HG02885 (cell line): Measurements from ENCODE around the gene SRGAP1.

Experiments
- ATAC-seq: cut with Tn5 transposase; IDR thresholded peaks from one replicate; pipeline ENCODE4 v1.9.1; 2021; ENCODE audit warnings: mild to moderate bottlenecking; ENCODE audit not compliant: unreplicated experiment, poor library complexity

SRGAP1 gene

DNA sequence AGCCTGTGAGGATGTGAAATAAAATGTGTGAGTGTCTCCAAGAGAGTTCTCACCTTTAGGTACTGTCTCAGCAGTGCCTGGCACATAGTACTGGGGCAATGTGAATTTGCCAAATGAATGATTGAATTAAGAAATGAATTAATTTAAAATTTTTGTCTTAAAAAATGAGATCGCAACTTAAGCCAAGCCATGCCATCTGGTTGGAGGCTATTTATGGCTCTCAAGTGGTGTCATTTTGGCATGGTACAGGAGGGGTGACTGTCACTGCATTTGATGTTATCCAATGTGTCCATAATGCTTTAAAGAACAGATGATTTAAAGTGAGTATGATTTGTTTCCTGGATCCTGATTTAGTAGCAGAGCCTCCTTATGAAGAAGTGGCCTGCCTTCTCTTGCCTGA lies 80.3 kb downstream of the SRGAP1 start:
- ATAC-seq, result no peak

DNA sequence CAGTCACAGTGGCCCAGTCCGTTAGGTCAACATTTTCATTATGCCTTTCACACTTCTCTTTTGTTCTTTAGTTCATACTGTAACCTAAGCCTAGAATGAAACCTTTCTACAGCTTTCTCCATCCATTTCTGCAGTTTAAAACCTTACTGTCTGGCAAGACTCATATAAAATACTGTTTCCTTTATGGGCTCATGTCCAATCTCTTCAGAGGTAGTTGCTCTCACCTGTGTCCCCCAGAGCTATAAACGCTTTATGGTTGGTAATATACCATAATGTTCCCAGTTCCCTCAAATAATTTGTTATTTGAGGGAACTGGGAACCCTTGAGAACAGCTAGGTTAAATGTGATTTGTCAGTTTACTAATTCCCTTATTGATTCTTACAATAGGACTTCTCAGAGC lies 83.0 kb downstream of the SRGAP1 start:
- no peak for ATAC-seq

DNA sequence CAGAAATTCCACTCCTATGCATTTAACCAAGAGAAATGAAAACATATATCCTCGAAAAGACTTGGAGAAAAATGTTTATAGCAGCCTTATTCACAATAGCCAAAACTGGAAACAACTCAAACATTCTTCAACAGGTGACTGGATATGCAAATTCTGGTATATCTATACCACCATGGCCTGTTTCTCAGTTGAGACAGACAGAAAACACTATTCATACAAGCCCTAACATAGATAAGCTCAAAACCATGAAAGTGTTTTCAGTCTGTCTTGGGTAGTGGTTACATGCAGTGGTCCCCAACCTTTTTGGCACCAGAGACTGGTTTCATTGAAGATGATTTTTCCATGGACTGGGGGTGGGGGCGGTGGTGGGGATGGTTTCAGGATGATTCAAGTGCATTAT lies 83.8 kb downstream of the SRGAP1 start:
- peak; percentile 55 for ATAC-seq

DNA sequence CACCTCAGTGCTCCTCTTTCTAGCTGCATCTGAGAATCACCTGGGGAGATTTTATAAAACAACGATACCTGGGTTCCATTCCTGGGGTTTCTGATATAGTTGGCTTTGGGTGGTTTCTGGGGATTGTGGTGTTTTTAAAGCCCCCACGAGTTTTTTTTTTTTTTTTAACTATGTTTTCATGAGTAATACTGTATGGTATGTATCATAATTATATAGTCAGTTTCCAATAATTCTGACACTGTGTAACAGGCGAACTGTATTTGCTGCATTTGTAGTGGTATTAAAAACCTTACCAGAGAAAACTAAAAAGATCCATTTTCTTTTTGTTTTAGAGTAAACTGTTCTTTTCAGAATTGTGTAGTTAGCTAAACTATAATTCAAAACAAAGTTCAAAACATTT lies 84.9 kb downstream of the SRGAP1 start:
- ATAC-seq, result no peak

DNA sequence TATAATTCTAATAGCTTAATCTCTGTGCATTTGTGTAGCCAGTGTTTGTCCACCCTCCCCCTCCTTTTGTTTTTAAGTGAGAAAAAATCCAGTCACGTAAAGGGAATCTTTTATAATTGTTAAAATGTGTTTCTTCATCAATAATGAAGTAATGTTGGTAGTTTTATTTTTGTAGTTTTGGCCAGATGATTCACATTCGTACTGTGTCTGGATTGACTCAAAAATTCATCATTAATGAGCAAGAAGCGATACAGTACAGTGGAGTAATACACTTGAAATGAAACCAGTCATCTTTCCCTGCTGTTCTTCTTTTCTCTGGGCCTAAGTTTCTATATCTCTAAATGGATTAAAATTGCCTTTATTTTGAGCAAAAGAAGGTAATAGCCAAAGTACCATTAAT lies 86.5 kb downstream of the SRGAP1 start:
- no peak for ATAC-seq

DNA sequence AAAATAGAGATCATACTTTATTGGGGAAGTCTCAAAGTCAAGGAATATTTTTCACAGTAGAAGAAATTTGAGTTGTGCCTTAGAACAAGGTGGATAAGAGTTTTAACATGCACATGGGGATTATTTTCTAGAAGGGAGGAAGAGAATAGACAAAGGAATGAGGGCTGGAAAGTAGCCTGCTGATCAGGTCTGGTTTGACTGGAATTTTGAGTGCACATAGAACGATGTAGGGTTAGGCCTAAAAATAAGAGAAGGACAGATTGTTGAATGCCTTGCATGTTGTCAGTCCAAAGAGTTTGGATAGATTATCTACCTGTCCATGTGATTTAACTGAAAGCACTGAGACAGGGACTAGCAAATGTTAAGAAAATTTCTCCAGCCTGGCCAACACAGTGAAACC lies 87.2 kb downstream of the SRGAP1 start:
- no peak for ATAC-seq

DNA sequence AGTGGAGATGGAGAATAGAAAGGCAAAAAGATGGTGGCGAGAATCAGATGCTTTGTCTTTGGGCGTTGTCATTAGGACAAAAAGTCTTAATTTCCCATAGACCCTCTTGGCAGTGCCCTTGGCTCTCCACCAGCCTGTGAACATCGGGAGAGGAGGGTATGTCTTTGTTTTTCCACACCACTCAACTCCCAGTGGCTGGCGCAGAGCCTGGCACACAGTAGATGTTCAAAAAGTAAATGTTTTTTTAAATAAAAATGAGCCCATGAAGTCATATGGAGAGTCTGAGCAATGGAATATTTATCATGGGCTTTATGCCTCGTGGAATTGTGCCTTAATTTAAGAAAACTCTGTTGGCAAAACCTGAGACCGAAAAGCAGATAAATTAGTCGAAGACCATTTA lies 90.4 kb downstream of the SRGAP1 start:
- no peak for ATAC-seq

DNA sequence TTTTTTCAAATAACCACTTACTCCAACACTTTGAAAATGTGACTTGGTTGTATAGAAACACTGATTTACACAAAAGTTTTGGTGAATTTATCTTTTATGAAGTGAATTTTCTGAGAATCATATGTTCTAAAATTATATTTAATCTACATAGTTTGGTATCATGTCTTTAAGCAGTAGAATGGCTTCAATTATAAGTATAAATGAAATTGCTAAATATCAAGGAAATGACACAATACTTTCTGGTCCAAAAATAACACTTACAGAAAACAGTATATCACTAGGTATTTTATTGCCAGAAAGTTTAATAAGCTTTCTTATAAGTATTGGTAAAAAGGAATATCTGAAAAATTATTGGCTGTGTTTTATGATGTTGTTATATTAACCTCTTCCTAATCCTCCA lies 90.9 kb downstream of the SRGAP1 start:
- ATAC-seq, result no peak

DNA sequence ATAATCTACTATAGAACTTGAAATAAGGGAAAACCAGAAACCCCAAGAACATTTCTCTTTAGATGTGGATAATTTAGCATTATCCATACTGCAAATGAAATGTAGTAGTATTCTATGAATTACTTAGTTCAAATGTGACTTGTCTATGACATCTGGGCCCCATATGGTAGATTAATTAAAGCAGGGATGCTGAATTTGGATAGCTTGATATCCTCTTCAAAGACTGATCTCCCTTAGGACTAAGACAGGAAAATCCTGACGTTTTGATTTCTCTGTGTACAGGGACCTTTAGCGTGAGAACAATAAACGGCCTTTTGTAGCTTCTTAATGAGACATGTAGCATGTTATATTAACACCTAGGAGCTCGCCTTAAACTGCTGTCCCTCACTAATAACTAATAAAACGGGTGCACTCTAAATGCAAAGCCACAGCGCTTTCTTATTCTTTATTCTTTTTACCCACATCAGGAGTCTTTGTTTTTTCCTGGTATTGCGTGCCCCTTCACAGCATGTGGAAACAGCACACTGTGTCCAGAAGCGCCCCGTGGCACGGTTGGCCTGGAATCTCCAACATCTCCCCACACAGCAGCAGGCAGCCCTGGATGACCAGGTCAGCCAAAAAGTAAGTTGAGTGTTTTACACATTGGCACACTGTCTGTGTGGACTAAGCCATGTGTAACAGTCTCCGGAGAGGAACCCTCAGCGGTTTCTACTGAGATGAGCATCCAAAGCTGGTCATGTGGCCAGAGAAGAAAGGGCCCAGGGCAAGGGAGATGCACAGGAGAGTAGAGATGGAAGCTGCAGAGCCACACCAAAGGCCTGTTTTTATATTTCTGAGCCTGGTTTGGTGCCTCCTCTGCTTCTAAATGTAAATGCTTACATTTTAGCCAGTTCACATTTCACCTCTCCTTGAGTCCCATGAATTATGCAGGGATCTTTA lies 93.1 kb downstream of the SRGAP1 start:
- no peak for ATAC-seq

DNA sequence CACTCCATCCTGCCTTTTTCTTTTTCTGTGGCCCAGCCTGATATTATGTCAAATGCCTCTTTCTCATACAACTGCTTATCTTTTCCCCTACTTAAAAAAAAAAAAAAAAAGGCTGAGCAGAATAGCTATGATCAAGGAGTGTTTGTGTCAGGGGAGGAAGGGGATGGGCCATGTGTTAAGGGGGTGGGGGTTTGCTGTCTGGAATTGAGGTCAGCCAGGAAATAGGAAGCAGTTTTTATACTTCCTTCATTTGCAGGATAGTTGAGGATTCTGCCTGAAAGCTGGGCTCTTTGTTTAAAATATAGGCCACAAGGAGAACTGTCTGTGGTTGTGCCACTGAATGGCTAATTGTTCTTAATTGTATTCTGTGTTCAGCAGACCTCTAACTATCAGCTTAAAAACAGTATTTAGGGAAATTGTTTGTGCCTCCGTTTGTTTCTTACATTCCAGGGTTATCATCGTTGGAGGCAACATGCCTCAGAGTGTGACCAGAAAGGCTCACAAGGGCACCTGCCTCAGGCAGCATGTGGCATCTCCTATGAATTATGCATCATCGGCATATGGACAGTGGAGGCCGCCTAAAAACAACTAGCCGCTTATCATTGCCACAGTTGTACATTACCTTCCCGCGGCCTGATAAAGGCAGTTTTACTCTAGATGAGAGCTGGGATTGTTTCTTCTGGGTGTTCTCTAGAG lies 96.0 kb downstream of the SRGAP1 start:
- no peak for ATAC-seq

DNA sequence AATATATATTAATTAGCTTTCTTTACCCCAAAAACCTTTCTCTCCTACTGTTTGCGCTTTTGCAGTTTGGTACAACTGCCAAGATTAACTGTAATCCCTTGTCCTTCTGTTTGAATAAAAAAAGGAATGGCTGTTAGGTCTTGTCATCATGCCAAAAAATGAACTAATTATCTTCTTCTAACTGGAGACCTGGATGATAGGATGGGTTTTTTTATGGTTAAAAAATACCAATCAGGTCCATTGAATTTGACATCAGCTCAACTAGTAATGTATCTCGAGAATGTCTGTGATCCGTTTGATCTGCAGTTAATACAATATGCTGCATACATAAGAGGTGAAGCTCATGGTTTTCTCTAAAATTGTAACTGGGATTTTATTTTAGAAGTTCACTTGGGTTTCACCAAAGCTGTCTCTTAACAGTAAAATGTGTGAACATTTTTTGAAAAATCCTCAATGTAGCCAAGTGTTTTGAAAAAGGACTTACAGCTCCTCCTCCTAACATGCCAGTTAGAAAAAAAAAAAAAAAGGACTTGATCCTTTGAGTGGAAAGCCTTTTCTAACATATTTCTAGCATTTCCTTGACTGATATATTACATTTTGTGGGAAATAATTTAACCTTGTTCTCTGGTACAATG lies 96.8 kb downstream of the SRGAP1 start:
- no peak for ATAC-seq

DNA sequence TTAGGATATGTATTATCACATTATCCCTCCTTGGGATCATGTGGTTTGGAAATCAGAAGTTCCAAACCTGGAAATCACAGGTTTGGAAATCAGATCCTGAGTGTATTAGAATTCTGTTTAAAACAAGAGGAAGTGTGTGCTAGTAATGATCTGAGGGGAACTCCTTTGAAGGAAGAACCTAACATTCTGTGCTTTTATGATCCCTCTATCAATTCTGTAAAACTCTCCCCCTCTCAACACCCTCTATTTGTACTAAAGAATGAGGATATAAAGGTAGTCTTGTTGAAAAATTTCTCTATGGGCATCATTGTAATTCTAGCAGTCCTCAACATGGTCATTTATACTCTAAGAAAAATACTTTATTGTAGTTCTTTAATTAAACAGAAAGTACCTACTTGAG lies 97.4 kb downstream of the SRGAP1 start:
- no peak for ATAC-seq

DNA sequence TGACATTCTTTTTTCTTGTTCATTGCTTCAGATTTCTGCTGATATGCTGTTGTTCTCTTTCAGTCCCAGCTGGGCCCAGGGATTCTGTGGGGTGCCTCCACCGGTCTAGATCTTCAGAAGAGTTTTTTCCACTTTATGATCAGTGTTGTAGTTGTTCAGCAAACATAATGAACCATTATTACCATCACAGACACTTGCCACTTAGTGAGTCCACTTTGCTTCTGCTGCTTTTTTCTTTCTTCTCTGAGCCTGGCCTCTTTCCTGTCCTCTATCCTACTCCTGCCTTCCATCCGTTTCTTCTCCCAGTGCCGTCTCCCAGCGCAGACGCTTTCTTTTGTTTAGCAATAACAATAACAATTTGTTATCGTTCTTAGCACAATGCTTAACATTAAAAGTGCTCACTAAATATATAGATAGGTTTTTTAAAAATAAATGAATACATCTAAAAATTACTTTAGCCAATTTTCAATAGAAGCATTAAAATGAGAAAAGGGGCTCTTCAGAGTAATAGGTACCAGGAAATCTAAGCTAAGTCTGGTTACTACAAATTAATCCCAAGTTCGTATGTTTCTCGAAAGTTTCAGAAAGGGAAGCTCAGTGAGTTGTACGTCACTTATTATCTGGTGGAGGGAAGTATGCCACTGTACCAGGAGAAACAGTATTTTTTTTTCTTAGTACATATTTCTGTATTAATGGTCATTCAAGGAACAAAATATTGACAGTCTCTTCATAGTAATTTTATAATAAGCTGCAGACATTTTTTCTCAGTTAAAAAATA lies 98.2 kb downstream of the SRGAP1 start:
- no peak for ATAC-seq

DNA sequence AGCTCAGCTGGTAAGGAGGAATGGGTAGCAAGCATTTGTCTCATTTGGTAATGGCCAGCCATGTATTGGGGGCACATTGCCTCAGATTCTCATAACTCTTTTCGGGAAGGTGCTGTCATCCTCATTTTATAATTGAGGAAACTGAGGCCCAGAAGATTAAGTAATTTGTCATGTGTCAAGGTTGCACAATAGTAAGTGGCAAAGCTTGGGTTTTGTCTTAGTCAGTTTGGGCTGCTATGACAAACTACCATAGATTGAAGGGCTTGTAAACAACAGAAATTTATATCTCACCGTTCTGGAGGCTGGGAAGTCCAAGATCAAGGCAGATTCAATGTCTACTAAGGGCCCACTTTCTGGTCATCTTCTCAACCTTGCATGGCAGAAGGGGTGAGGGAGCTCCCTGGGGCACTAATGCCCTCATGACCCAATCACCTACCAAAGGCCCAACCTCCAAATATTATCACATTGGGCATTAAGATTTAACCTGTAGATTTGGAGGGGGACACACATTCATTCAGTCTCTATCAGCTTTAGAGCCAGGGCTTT lies 99.6 kb downstream of the SRGAP1 start:
- ATAC-seq, result no peak

DNA sequence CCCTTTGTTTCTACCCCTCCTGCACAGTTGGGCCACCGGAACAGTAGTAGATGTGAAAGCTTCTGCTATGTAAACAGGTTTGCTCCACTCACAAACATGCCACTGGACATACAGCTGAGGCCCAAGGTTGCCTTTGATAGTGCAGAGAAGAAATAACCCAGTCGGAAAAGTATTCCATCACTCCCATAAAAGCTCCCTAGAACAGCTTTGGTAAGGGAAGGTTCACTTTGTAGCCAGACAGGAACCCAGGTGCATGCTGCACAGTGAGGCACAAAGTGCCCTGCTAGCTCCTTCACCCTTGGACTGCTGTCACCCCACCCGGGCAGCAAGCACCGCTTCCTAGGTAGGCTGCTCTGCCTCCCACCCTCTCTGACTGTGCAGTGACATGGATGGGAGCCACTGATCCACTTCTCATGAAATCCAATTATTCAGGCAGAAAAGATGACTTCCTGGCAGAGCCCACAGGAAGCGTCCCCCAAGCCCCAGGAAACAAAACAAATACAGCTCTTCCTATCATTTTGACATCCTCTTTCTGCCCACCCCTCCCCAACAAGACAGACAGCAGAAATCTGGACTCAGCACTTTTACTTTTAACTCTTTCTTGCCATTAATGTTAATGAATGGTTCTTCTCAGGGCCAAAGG lies 100.2 kb downstream of the SRGAP1 start:
- ATAC-seq, result no peak

DNA sequence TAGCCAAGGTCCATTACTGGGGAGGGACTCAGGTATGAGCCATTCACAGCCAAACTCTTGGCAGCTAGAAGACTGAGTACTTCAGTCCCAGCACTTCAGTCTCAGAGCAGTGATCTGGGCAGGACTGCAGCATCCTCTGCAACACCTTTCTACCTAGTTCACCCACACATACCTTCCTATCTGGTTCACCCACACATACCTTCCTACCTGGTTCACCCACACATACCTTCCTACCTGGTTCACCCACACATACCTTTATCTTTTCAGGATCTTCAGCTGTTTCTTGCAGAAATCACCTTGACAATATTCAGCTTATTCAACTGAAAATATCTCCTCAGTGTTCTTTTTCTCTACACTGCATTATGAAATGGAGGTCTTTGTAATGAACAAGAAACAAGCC lies 101.3 kb downstream of the SRGAP1 start:
- ATAC-seq, result no peak

DNA sequence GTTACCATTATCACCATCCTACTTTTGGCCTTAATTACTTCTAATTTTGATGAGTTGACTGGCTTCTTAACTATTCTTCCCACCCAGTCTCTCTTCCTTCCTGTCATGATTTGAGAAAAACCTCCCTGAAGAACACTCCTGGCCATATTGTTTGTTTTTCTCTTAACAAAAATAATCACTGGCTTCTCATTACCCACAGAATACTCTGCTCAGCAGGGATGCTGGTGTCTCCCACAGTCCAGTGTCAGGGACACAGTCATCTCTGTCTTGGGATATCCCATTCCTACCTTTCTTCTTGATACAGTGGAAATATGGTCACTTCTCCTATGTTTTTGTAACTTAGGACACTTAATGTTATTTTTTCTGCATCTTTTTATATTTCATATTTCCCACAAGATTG lies 103.7 kb downstream of the SRGAP1 start:
- ATAC-seq, result no peak

DNA sequence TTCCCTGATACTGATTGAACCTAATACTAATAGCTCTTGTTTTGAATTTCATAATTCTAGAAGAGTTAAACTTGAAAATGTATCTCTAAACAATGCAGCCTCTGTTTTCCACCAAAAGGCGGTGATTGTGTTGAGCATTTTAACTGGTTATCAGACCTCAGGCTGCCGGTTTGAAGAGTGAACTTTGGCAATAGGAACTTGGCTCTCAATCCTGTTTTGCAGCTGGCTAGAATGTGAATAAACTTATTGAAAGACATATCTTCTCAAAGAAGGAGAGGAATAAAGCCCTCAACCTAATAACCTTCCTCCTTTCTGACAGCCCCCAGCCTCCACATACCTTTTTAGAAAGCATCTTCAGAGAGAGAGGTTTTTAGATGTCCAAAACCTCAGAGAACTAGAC lies 105.4 kb downstream of the SRGAP1 start:
- no peak for ATAC-seq

DNA sequence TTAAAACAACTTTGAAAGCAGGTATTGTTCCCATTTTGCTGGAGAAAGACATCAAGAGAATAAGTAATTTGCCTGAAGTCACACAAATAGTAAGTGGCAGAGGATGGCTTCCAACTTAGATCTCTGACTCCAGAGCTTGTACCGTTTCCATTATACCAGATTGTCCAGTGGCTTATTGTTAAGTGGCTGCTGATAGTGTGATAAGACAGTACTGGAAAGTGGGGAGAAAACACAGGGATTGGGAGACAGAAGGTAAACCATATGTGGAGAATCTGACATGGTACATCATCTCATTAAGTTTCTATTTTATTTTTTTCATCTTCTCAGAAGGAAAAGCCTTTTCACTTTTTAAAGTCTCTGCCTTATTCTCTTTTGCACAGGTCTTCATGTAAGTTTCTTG lies 108.5 kb downstream of the SRGAP1 start:
- no peak for ATAC-seq
